HG03135 (cell line): ENCODE measurements around the gene PIMREG.

Experiments
- ATAC-seq: cut with Tn5 transposase; IDR thresholded peaks from one replicate; pipeline ENCODE4 v1.9.1; 2021; ENCODE audit warnings: mild to moderate bottlenecking, moderate library complexity; ENCODE audit not compliant: unreplicated experiment

PIMREG gene

GRCh38 chr17:6460531-6461161, 16.4 kb downstream of the PIMREG start:
- no peak for ATAC-seq

- no peak for ATAC-seq
Measured at GRCh38 chr17:6461246-6461645, 17.0 kb downstream of the PIMREG start.

GRCh38 chr17:6461792-6462524, 17.7 kb downstream of the PIMREG start:
- no peak for ATAC-seq

GRCh38 chr17:6462692-6463091, 18.4 kb downstream of the PIMREG start:
- no peak for ATAC-seq

GRCh38 chr17:6463616-6464445, 19.6 kb downstream of the PIMREG start:
- no peak for ATAC-seq

GRCh38 chr17:6464446-6465041, 20.3 kb downstream of the PIMREG start:
- ATAC-seq, result no peak

GRCh38 chr17:6465206-6466003, 21.1 kb downstream of the PIMREG start:
- ATAC-seq, result no peak

- ATAC-seq, result no peak
Measured at GRCh38 chr17:6467567-6467966, 23.3 kb downstream of the PIMREG start.

- ATAC-seq, result no peak
Measured at GRCh38 chr17:6468051-6468790, 24.0 kb downstream of the PIMREG start.

- ATAC-seq, result no peak
Measured at GRCh38 chr17:6470146-6470718, 26.0 kb downstream of the PIMREG start.

GRCh38 chr17:6470751-6471521, 26.7 kb downstream of the PIMREG start:
- ATAC-seq, result no peak

GRCh38 chr17:6471531-6472465, 27.5 kb downstream of the PIMREG start:
- ATAC-seq, result no peak

- ATAC-seq, result no peak
Measured at GRCh38 chr17:6472517-6472916, 28.3 kb downstream of the PIMREG start.

- ATAC-seq, result no peak
Measured at GRCh38 chr17:6473128-6473767, 29.0 kb downstream of the PIMREG start.

GRCh38 chr17:6474376-6474775, 30.1 kb downstream of the PIMREG start:
- ATAC-seq, result no peak

GRCh38 chr17:6474906-6475305, 30.7 kb downstream of the PIMREG start:
- no peak for ATAC-seq

- ATAC-seq, result no peak
Measured at GRCh38 chr17:6475411-6475810, 31.2 kb downstream of the PIMREG start.
